HG03575 (cell line): ENCODE results near the gene TSPAN18.

Source experiments
- ATAC-seq: cut with Tn5 transposase; IDR thresholded peaks from one replicate; pipeline ENCODE4 v1.9.1; 2021; ENCODE audit not compliant: unreplicated experiment, insufficient number of reproducible peaks, low FRiP score; ENCODE audit errors: extremely low read depth

Gene TSPAN18

GRCh38 chr11:44887636-44888035 lies 160.9 kb downstream of the TSPAN18 start:
- no peak for ATAC-seq

DNA sequence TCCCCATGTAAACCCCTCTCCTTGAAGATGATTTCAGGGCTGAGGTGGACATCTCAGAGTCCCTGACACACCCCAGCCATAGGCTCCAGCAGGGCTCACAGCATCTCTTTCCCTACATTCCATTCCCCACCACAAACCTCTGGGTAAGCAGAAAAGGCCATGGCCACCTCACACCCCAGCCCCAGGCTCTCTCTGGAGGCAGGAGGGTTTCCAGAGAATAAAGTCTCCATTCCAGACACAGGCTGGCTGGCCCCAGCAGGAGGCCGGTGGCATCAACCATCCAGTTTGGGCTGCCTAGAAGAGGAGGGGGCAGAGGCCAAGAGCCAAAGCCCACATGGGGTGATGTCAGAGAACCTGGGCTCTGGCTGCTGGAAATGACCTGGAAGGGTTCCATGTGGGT lies 162.5 kb downstream of the TSPAN18 start:
- no peak for ATAC-seq

DNA sequence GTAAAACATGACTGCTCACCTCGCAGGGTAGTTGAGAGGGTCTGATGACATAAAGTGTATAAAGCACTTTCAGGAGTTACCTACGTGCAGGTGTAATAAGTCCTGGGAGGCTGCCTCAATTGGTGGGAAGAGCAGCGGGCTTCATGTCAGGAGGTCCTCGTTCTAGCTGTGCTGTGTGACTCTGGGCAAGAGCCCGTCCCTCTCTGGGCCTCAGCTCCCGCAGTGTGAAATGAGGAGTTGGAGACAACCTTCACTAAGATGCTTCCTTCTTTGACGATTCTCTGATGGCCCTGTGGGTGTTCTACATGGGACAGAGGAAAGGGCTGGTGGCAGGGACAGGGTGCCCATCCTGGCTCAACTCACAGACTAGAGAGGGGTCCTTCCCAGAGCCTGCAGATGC lies 166.1 kb downstream of the TSPAN18 start:
- ATAC-seq: no peak

DNA sequence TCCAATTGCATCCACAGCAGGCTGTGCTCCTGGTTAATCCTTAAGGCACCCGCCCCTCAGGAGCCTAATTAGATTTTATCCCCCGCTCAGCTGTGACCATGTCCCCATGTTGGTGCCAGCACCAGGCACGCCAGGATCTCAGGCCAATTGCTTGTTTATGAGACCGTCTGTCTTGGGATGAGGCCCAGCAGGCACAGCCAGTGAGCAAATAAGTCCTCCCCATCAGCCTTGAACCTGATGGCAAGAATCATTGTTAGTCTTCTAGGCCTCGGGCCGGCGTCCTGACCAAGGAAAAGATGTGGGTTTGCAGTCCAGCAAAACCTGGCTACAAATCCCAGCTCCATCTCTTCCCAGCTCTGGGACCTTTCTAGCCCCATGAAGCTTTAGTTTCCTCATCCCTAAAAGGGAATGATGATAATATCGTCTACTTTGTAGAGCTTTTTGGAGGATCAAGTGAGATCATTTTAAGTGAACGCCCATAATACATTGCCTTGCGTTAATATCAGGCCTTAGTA lies 166.6 kb downstream of the TSPAN18 start:
- no peak for ATAC-seq

DNA sequence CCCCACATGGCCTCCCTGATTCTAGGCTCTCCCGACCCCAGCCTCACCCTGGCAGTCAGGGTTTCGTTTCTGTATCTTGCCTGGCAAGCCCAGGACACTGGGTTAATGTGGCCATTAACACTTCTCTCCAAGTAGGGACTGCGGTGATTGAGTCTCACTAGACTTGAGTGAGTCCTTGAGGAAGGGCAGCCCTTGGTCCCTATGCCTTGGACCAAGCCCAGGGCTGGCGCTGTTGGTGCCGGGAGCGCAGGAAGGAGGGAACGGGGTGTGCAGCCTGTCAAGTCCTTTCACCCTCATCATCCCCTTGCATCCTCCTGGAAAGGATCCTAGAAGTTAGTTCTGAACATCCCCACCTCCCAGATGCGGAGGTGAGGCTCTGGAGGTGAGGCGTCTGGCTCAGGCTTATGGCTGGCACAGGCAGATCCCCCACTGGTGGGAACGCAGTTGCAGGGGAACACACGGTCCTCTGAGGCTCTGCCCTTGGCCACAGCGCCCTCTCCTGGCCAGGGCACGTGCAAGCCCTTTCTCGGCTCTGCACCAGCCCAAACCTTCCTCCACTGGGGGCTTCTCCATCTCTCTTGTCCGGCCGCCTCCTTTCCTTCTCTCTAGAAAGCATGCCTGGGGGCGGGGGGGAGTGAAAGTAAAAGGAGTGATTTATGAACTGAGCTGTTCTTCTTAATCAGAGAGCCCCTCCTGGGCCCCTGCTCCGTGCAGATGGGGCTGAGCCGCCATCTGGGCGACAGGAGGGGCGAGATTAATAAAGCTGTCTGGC lies 167.3 kb downstream of the TSPAN18 start:
- ATAC-seq: no peak

DNA sequence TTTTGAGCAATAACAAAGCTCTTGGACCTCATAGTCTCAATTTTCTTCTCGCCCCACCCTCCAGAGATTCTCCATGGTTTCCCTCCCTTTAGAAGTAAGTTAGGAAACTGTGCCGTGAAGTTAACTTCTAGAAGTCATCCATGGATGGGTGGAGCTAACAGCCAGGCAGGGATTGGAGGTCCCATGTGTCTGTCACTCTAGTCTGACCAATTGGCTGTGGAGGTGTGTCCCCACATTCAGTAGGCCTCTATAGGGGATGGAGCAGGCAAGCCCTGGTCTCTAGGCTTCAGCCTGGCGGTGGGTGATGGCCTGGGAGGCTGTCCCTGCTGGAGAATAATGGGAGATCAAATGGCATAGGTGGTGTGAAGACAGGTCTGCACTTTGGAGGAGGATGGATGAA lies 173.2 kb downstream of the TSPAN18 start:
- no peak for ATAC-seq

DNA sequence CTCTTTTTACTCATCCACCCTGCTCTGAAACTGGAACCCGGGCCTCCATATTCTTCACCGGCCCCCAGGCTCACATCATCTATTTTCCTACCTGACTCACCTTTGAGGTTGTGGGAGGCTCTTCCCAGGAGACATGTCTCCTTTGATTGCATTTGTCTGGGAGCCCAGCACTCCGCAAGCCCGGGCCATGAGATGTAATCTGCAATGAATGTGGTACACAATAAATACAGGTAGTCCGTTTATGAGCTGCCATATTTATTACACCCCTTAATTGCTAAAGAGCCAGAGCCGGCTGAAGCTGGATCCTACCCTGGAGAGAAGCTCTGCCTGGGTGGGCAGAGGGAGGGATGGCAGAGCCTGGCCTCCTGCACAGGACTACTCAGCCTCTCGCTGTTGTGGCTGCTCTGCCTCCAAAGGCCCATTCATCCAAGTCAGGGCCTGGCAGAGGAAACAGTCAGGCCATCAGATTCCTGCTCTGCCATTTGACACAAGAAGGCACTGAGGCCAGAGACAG lies 174.4 kb downstream of the TSPAN18 start:
- ATAC-seq: no peak

DNA sequence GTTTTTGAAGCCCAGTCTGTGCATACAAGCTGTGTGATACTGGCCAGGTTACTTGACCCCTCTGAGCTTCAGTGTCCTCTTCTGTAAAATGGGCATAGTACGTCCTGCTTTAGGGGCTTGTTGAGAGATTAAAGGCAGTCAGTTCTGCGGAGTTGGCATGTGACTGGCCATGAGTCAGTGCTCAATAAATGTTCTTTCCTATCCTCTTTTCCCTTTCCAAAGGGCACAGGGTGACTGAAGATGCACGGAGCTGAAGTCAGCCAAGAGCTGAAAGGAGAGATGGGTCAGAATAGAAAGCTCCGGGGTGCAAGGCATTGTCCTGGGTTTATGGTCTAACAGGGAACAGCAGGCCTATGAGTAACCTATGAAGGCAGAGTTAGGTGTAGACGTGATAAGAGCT lies 175.0 kb downstream of the TSPAN18 start:
- no peak for ATAC-seq

GRCh38 chr11:44903035-44903434 lies 176.3 kb downstream of the TSPAN18 start:
- ATAC-seq: no peak

DNA sequence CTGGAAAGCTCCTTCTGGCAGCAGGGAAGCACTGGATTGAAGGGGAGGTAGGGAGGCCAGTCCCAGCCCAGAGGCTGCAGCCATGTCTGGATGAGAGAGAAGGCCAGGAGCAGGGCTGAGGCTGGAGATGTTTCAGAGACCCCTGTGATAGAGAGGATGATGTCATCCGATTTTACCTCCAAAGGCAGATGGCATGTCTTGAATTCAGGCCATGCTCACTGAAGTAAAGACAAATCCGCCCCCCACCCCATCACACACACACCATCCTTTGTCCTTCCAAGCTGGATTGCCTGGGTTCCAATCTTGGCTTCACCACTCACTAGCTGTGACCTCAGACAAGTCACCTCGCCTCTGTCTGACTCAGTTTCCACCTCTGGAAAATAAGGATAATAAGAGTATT lies 176.8 kb downstream of the TSPAN18 start:
- ATAC-seq: no peak

DNA sequence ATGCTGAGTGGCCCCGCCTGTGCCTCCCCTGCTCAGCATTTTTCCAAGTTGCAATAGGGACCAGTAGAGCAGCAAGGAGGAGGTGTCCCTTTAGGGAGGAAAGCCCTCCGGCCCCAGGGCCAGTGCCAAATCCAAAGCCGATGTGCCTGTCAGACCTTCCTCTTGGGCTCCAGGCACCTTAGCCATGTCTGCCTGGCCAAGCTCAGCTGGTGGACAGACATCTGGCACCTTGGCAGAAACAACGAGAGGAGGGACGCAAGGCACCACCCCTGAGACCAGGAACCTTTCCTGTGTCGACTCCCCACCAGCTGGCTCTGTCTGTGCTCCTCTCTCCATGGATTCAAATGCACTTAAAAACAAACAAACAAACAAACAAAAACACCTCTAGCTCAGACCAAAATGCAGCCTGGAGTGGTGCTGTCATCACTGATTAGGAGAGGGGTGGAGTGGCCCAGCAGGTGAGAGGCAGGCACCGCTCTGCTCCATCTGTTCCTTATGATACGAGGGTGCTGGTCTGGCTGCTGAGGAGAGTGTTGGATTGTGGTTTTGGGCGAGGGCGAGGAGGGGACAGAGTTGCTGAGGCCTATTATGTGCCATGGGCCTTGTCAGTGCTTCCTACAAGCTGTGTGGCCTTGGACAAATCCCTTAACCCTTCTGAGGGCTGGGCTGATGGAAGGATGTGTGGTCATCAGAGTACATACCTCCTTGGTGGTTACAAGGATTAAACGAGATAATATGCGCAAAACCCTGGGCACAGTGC lies 177.7 kb downstream of the TSPAN18 start:
- no peak for ATAC-seq

DNA sequence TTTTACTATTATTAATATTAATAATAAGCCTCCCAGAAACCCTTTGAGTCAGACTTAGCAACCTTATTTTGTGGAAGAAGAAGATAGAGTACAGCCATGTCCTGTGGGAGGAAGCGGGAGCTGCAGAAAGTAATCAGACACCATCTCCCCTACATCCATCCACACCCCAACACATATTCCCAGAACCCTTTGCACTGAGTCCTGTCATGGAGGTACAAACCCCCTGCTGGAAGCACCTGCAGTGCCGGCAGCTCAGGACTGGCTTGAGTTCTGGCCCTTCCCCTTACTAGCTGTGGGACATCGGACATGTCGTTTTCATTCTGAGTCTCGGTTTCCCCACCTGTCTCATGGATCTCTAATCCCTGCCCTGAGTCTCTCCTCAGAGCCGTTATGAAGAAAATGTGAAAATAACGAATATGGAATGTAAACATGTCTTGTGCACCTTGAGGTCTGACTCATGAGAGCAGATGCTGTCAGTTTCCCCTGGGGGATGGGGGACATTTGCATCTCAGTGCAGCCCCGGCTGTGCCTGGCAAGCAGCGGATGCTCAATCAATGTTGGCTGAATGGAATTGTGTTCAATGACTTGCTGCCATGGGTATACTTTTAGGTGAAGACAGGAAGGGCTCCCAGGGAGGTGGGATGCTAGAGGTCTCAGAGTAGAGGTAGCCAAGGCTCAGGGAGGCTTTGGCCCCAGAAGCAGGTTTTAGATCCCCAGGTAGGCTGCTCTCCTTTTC lies 178.5 kb downstream of the TSPAN18 start:
- no peak for ATAC-seq

DNA sequence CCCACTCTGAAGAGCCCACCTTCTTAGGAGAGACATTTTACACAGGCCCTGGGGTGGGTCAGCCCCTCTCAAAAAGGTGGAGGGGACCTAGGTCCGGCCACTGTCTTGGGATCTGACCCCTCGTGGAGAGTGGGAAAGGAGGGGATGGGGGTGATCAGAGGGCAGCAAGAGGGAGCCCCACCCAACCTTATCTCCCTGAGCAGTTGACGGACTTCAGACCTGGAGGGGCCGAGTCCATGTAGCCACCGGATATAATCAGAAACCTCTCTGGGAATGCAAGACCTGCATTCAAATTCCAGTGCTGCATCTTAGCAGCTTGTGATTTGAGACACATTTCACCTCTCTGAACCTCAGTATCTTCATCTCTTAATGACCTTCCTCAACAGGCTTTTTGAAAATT lies 179.9 kb downstream of the TSPAN18 start:
- ATAC-seq: no peak

- ATAC-seq: no peak
These were observed 182.8 kb downstream of the TSPAN18 start for GRCh38 chr11:44909557-44909956.

- no peak for ATAC-seq
These were observed 183.8 kb downstream of the TSPAN18 start for GRCh38 chr11:44910591-44910990.

DNA sequence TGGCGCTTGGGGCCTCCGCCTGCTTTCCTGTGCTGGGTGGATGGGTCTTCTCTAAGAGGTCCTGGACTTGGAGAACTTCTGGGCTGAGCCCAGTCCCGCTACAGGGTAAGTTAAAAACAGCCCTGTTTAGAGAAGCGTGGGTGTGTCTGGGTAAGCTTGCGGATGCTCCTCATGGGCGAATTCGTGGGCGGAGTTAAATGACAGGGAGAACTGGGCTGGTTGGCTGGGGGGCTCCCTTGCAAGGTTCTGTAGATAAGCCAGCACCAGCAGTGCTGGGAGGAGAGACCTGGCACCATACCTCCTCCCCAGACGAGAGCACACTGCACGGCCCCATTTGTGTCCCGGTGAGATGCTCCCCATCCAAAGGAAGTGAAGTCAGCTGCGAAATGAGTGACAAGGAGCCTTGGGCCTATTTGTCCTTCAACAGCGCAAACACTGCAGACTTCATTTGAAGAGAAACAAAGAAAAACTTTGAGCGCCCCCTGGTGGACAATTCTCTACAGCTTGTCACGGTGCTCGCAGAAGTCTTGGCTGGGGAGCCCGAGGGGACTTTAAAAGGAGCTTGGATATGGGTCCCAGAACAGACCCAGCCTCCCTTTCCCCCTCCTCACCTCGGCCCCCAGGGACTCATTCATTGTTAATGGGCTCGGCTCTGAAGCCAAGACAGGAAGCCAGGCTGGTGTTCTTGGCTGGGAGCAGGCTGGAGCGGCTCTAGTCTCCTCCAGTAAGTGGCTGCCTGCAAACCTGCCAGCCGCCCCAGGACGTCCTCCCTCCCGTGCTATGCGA lies 184.5 kb downstream of the TSPAN18 start:
- no peak for ATAC-seq

DNA sequence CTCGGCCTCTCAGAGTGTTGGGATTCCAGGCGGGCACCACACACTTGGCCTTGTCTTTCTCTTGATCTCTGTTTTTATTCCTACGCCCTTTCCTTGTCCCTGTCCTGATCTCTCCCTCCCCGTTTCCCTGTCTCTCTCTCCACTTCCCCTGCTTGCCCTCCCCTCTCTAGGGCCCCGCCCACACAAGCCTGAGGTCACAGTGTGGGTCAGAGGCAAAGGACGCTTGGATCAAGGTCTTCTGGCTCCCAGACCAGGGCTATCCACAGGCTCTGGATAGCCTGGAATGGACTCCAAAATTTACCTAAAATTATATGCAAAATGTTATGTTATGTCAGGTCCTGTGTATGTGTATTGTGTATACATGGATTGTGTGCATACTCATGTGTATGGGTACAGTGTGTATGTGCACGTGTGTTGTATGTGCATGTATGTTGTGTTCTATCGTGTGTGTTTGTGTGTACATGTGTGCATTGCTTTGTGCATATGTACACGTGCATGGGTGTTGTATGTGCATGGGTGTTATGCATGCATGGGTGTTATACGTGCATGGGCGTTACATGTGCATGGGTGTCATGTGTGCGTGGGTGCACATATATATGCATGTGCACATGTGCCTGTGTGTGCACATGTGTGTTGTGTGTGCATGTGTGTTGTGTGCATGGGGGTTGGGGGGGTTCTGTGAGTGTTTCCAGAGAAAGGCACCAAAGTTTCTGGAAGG lies 185.7 kb downstream of the TSPAN18 start:
- no peak for ATAC-seq

GRCh38 chr11:44913502-44913901 lies 186.7 kb downstream of the TSPAN18 start:
- ATAC-seq: no peak
